ENCODE measurements around the gene ALDH3A2. TPM values are rescaled to one million over a fixed set of nuclear protein-coding genes. Genes with fewer than 3 reads are reported as not detected.

ALDH3A2 gene
- total RNA-seq, 1 donor = 82.2 TPM

DNA sequence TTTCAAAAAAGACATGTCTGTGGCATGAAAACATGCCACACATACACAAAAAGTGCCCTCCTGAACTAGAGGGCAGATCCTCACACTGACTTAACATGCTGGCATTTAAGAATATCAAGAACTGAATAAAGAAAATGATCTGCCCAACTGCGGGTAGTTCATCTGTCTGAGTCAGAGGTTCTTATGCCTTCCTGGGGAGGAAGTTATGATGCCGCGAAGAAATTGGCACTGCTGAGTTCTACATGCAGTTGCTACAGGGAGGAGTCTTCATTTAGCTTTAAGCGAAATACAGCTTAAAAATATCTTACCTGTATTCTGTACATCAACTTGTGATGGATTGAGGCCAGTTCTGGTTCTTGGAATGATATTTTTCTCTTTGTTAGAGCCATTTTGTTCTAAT lies 6.3 kb downstream of the ALDH3A2 start:
- Histone ChIP-seq H3K27ac (ENCODE audit: low read depth, low read length) (no peak overlapping the region), H4K20me1 (ENCODE audit: insufficient read depth, low read length) (peaks cover 19% of the 10 kb centered on the region), H3K9me3 (ENCODE audit: low read depth, low read length) (no peaks in the 10 kb centered on the region), H3K4me1 (ENCODE audit: insufficient read depth, low read length) (peaks cover 22% of the 10 kb centered on the region), H3K4me2 (ENCODE audit: insufficient read depth, low read length) (no peak overlapping the region), H2AFZ (ENCODE audit: low read length) (no peak overlapping the region), H3K4me3 (ENCODE audit: insufficient read depth, low read length) (no peak overlapping the region), H3K27me3 (ENCODE audit: insufficient read depth, low read length) (no peaks in the 10 kb centered on the region), H3K79me2 (ENCODE audit: insufficient read depth, low read length) (peaks cover 35% of the 10 kb centered on the region), H3K36me3 (ENCODE audit: insufficient read depth, low read length) (peaks cover 25% of the 10 kb centered on the region)
- TF ChIP-seq, protein P1, sequence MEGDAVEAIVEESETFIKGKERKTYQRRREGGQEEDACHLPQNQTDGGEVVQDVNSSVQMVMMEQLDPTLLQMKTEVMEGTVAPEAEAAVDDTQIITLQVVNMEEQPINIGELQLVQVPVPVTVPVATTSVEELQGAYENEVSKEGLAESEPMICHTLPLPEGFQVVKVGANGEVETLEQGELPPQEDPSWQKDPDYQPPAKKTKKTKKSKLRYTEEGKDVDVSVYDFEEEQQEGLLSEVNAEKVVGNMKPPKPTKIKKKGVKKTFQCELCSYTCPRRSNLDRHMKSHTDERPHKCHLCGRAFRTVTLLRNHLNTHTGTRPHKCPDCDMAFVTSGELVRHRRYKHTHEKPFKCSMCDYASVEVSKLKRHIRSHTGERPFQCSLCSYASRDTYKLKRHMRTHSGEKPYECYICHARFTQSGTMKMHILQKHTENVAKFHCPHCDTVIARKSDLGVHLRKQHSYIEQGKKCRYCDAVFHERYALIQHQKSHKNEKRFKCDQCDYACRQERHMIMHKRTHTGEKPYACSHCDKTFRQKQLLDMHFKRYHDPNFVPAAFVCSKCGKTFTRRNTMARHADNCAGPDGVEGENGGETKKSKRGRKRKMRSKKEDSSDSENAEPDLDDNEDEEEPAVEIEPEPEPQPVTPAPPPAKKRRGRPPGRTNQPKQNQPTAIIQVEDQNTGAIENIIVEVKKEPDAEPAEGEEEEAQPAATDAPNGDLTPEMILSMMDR (IDR thresholded peaks at IDR 0.05; ENCODE audit: extremely low read depth, low read depth, low read length) = no peak
- no peak for DNase-seq (ENCODE audit: insufficient read length, low spot score, missing footprints)

DNA sequence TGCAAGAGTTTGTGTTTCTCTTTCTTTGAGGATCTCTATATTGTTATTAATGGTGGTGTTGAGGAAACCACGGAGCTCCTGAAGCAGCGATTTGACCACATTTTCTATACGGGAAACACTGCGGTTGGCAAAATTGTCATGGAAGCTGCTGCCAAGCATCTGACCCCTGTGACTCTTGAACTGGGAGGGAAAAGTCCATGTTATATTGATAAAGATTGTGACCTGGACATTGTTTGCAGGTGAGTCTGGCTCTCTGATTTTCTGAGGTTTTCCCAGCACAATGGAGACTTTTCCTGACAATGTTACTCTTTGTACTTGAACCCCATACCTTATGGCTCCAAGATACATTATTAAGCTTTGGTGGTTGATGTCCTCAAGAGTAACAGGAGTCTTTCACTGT lies 7.8 kb downstream of the ALDH3A2 start:
- peaks cover 25% of the 10 kb centered on the region for H3K36me3 ChIP-seq (ENCODE audit: insufficient read depth, low read length)
- no peak overlapping the region for H3K4me2 ChIP-seq (ENCODE audit: insufficient read depth, low read length)
- no peak overlapping the region for H2AFZ ChIP-seq (ENCODE audit: low read length)
- H3K27ac ChIP-seq (ENCODE audit: low read depth, low read length) = no peak overlapping the region
- H3K4me1 ChIP-seq (ENCODE audit: insufficient read depth, low read length) = peaks cover 14% of the 10 kb centered on the region
- DNase-seq (ENCODE audit: insufficient read length, low spot score, missing footprints) = no peak
- peaks cover 25% of the 10 kb centered on the region for H3K79me2 ChIP-seq (ENCODE audit: insufficient read depth, low read length)
- H3K4me3 ChIP-seq (ENCODE audit: insufficient read depth, low read length) = no peak overlapping the region
- TF ChIP-seq, protein P1 (IDR thresholded peaks at IDR 0.05; ENCODE audit: extremely low read depth, low read depth, low read length) = no peak
- H4K20me1 ChIP-seq (ENCODE audit: insufficient read depth, low read length) = peaks cover 14% of the 10 kb centered on the region
- no peaks in the 10 kb centered on the region for H3K9me3 ChIP-seq (ENCODE audit: low read depth, low read length)
- no peaks in the 10 kb centered on the region for H3K27me3 ChIP-seq (ENCODE audit: insufficient read depth, low read length)

DNA sequence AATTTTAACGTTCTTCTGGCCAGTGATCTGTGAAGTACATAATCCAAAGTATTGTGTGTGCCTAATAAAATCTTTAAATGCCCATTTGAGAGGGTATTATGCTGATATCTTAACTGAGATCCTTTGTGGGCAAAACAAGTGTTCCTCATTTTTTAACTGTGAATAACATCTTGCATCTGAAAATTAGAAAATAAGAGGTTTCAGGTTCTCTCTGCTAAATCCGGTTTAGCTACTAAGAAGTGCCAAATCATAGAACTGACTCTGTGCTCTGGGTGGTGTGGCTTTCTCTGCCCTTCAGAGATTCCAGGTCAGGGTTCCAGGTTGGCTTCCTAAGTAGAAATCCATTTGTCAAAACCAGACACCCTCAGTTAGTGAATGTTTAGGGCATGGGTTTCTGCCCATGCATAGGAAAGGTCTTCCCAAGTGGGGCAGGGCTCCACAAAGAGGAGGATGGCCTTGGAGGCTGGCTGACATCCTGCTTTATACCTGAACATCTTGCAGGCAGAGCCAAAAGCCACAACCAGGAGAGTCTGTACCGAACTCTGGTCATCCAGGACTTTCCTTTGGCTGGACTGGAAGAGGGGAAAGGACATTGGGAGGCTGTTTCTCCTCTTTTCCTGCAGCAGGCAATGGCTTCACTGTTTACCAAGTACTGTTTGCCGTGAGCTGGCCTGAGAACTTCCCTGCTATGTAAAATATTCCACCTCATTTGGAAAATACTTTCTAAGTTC lies 8.5 kb downstream of the ALDH3A2 start:
- no peak overlapping the region for H2AFZ ChIP-seq (ENCODE audit: low read length)
- peaks cover 7% of the 10 kb centered on the region for H3K4me1 ChIP-seq (ENCODE audit: insufficient read depth, low read length)
- TF ChIP-seq, protein P1 (IDR thresholded peaks at IDR 0.05; ENCODE audit: extremely low read depth, low read depth, low read length) = no peak
- peaks cover 27% of the 10 kb centered on the region for H3K36me3 ChIP-seq (ENCODE audit: insufficient read depth, low read length)
- no peak overlapping the region for H3K27ac ChIP-seq (ENCODE audit: low read depth, low read length)
- no peaks in the 10 kb centered on the region for H3K9me3 ChIP-seq (ENCODE audit: low read depth, low read length)
- H3K79me2 ChIP-seq (ENCODE audit: insufficient read depth, low read length) = peaks cover 18% of the 10 kb centered on the region
- DNase-seq (ENCODE audit: insufficient read length, low spot score, missing footprints) = no peak
- no peaks in the 10 kb centered on the region for H3K27me3 ChIP-seq (ENCODE audit: insufficient read depth, low read length)
- H3K4me2 ChIP-seq (ENCODE audit: insufficient read depth, low read length) = no peak overlapping the region
- no peak overlapping the region for H3K4me3 ChIP-seq (ENCODE audit: insufficient read depth, low read length)
- peaks cover 7% of the 10 kb centered on the region for H4K20me1 ChIP-seq (ENCODE audit: insufficient read depth, low read length)

DNA sequence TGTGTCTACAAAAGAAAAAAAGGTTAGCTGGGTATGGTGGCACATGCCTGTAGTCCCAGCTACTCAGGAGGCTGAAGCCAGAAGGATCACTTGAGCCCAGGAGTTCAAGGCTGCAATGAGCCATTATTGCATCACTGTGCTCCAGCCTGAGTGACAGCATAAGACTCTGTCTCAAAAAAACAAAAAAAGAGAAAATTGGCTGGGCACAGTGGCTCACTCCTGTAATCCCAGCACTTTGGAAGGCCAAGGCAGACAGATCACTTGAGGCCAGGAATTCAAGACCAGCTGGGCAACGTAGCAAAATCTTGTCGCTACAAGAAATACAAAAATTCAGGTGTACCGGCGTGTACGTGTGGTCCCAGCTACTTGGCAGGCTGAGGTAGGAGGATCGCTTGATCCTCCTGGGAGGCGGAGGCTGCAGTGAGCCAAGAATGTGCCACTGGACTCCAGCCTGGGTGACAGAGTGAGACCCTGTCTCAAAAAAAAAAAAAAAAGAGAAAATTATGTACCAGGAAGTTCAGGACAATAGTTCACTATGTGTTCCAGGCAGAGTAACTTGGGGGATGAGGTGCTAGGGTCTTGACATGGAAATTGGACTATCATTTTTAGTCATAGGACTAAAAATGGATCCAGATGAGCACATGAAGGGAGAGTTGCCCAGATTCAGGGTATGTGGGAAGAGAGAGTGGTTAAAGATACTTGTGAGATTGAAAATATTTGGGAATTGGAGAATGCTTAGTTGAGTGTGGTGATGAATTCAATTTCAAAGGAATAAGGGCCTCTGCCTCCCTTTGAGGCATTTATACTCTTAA lies 11.0 kb downstream of the ALDH3A2 start:
- TF ChIP-seq, protein P1 (IDR thresholded peaks at IDR 0.05; ENCODE audit: extremely low read depth, low read depth, low read length) = no peak
- H3K4me3 ChIP-seq (ENCODE audit: insufficient read depth, low read length) = no peak overlapping the region
- H3K79me2 ChIP-seq (ENCODE audit: insufficient read depth, low read length) = peaks cover 16% of the 10 kb centered on the region
- no peak overlapping the region for H3K27ac ChIP-seq (ENCODE audit: low read depth, low read length)
- peaks cover 45% of the 10 kb centered on the region for H3K36me3 ChIP-seq (ENCODE audit: insufficient read depth, low read length)
- H3K4me2 ChIP-seq (ENCODE audit: insufficient read depth, low read length) = no peak overlapping the region
- DNase-seq (ENCODE audit: insufficient read length, low spot score, missing footprints) = no peak
- H3K4me1 ChIP-seq (ENCODE audit: insufficient read depth, low read length) = no peaks in the 10 kb centered on the region
- no peak overlapping the region for H2AFZ ChIP-seq (ENCODE audit: low read length)
- no peaks in the 10 kb centered on the region for H3K27me3 ChIP-seq (ENCODE audit: insufficient read depth, low read length)
- no peaks in the 10 kb centered on the region for H3K9me3 ChIP-seq (ENCODE audit: low read depth, low read length)
- H4K20me1 ChIP-seq (ENCODE audit: insufficient read depth, low read length) = peaks cover 7% of the 10 kb centered on the region
